ENCODE measurements around the gene HLCS. TPM values are rescaled to one million over a fixed set of nuclear protein-coding genes. Genes with fewer than 3 reads are reported as not detected.

Gene HLCS
- total and polyA plus RNA-seq, 10 of the 15 experiments (the other 5 are each of a cell fraction or from before 2014, with no cell fraction given) = 1.5 to 12.7 (median 9.6) TPM

DNA sequence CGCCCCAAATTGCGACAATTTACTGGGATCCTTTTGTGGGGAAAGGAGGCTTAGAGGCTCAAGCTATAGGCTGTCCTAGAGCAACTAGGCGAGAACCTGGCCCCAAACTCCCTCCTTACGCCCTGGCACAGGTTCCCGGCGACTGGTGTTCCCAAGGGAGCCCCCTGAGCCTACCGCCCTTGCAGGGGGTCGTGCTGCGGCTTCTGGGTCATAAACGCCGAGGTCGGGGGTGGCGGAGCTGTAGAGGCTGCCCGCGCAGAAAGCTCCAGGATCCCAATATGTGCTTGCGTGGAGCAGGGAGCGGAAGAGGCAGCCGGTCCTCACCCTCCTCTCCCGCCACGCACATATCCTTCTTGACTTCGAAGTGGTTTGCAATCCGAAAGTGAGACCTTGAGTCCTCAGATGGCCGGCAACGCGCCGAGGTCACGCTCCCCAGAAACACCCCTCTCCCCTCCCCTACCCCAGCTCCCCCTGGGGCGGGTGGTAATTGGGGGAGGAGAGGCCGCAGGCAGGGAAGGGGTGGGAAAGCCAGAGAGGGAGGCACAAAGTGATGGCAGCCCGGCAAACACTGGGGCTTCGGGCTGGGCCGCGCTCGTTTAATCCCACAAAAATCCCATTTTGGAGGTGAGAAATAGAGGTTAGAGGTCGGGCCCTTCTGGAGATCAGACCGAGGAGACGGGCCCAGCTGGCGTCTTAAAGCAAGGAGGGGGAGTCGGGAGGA is 261.4 kb downstream of the HLCS start (continued):
- TF ChIP-seq, protein P1, sequence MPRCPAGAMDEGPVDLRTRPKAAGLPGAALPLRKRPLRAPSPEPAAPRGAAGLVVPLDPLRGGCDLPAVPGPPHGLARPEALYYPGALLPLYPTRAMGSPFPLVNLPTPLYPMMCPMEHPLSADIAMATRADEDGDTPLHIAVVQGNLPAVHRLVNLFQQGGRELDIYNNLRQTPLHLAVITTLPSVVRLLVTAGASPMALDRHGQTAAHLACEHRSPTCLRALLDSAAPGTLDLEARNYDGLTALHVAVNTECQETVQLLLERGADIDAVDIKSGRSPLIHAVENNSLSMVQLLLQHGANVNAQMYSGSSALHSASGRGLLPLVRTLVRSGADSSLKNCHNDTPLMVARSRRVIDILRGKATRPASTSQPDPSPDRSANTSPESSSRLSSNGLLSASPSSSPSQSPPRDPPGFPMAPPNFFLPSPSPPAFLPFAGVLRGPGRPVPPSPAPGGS (IDR thresholded peaks at IDR 0.05; ENCODE audit: borderline replicate concordance, insufficient read depth, low read depth, low read length, poor library complexity, severe bottlenecking) = no peak
- TF ChIP-seq, protein P2, sequence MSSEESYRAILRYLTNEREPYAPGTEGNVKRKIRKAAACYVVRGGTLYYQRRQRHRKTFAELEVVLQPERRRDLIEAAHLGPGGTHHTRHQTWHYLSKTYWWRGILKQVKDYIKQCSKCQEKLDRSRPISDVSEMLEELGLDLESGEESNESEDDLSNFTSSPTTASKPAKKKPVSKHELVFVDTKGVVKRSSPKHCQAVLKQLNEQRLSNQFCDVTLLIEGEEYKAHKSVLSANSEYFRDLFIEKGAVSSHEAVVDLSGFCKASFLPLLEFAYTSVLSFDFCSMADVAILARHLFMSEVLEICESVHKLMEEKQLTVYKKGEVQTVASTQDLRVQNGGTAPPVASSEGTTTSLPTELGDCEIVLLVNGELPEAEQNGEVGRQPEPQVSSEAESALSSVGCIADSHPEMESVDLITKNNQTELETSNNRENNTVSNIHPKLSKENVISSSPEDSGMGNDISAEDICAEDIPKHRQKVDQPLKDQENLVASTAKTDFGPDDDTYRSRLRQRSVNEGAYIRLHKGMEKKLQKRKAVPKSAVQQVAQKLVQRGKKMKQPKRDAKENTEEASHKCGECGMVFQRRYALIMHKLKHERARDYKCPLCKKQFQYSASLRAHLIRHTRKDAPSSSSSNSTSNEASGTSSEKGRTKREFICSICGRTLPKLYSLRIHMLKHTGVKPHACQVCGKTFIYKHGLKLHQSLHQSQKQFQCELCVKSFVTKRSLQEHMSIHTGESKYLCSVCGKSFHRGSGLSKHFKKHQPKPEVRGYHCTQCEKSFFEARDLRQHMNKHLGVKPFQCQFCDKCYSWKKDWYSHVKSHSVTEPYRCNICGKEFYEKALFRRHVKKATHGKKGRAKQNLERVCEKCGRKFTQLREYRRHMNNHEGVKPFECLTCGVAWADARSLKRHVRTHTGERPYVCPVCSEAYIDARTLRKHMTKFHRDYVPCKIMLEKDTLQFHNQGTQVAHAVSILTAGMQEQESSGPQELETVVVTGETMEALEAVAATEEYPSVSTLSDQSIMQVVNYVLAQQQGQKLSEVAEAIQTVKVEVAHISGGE (CRISPR knock-in tag; IDR thresholded peaks at IDR 0.05) = no peak
- no peak for TF ChIP-seq STAT3 (IDR thresholded peaks at IDR 0.05; ENCODE audit: low read depth, low read length)

DNA sequence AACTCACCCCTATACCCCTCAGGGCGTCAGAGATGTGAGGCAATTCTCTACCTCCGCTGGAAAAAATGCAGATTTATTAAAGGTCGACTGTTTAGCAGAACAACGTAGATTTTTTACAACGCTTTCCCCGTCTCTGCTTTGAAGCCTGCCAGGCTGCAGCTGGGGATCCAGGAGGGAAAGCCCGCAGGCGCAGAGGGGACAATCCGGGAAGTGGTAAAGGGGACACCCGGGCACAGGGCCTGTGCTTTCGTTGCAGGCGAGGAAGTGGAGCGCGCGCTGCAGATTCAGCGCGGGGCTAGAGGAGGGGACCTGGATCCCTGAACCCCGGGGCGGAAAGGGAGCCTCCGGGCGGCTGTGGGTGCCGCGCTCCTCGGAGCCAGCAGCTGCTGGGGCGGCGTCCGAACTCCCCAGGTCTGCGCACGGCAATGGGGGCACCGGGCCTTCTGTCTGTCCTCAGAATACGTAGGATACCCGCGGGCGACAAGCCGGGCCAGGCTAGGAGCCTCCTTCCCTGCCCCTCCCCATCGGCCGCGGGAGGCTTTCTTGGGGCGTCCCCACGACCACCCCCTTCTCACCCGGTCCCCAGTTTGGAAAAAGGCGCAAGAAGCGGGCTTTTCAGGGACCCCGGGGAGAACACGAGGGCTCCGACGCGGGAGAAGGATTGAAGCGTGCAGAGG is 262.1 kb downstream of the HLCS start:
- in situ Hi-C loops (cut with MboI) = no loop called here
- no peaks in the 10 kb centered on the region for H3K79me2 ChIP-seq (ENCODE audit: control insufficient read depth, insufficient read depth, low read length)
- CTCF ChIA-PET = no interaction called here
- TF ChIP-seq ZSCAN29 (IDR thresholded peaks at IDR 0.05) = no peak
- no peak for TF ChIP-seq ATF7 (IDR thresholded peaks at IDR 0.05; ENCODE audit: low read depth)
- no peak for TF ChIP-seq RBBP5 (conservative IDR thresholded peaks at IDR 0.05)
- TF ChIP-seq TAF1 (IDR thresholded peaks at IDR 0.05; ENCODE audit: borderline replicate concordance, low read depth, low read length) = no peak
- TF ChIP-seq, protein P3, sequence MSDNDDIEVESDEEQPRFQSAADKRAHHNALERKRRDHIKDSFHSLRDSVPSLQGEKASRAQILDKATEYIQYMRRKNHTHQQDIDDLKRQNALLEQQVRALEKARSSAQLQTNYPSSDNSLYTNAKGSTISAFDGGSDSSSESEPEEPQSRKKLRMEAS (IDR thresholded peaks at IDR 0.05; ENCODE audit: low read depth, low read length) = no peak
- TF ChIP-seq STAT1 (conservative IDR thresholded peaks at IDR 0.05) = no peak
- no peak for TF ChIP-seq POLR2AphosphoS5 (IDR thresholded peaks at IDR 0.05; ENCODE audit: low read length)
- no peak for TF ChIP-seq SRF (IDR thresholded peaks at IDR 0.05; ENCODE audit: low read depth in 2 of 2, low read length in 2 of 2)
- TF ChIP-seq, protein P4, sequence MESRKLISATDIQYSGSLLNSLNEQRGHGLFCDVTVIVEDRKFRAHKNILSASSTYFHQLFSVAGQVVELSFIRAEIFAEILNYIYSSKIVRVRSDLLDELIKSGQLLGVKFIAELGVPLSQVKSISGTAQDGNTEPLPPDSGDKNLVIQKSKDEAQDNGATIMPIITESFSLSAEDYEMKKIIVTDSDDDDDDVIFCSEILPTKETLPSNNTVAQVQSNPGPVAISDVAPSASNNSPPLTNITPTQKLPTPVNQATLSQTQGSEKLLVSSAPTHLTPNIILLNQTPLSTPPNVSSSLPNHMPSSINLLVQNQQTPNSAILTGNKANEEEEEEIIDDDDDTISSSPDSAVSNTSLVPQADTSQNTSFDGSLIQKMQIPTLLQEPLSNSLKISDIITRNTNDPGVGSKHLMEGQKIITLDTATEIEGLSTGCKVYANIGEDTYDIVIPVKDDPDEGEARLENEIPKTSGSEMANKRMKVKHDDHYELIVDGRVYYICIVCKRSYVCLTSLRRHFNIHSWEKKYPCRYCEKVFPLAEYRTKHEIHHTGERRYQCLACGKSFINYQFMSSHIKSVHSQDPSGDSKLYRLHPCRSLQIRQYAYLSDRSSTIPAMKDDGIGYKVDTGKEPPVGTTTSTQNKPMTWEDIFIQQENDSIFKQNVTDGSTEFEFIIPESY (IDR thresholded peaks at IDR 0.05) = no peak

More for the DNA sequence above, 262.1 kb downstream of the HLCS start:
- H3K9ac ChIP-seq (ENCODE audit: control insufficient read depth, insufficient read depth, low read length) = no peak overlapping the region
- FAIRE-seq = no peak
- H4K20me1 ChIP-seq (ENCODE audit: control insufficient read depth, insufficient read depth) = no peaks in the 10 kb centered on the region
- RAD21 ChIA-PET (ENCODE audit: unreplicated experiment) = no interaction called here
- SMC1A ChIA-PET (ENCODE audit: uncharacterized antibody, unreplicated experiment) = no interaction called here
- no peak overlapping the region for H2AFZ ChIP-seq (ENCODE audit: control insufficient read depth, low read depth, low read length)
- POLR2A ChIA-PET = no interaction called here
- no peak for ATAC-seq
- H3K9me3 ChIP-seq (replicated peaks; ENCODE audit: control insufficient read depth, insufficient read depth, low read length) = no peaks in the 10 kb centered on the region
- intact Hi-C loops (cut with micrococcal nuclease; ENCODE audit: unreplicated experiment) = no loop called here
- no peaks in the 10 kb centered on the region for H3K36me3 ChIP-seq (ENCODE audit: control insufficient read depth in 2 of 2, insufficient read depth in 2 of 2, low read length in 1 of 2)
- no peak overlapping the region for H3K4me3 ChIP-seq
- H3K4me2 ChIP-seq (ENCODE audit: control insufficient read depth, insufficient read depth) = no peak overlapping the region
- H3K27me3 ChIP-seq (replicated peaks in 1 of 2; ENCODE audit: control insufficient read depth in 2 of 2, insufficient read depth in 2 of 2, low read length in 1 of 2) = peaks cover 28 to 45% of the 10 kb centered on the region in 2 experiments
- no peaks in the 10 kb centered on the region for H3K4me1 ChIP-seq (ENCODE audit: control insufficient read depth, insufficient read depth, low read length)
- H3K27ac ChIP-seq (ENCODE audit: control insufficient read depth, insufficient read depth) = no peak overlapping the region
- 28% methylated on average over 41 of the region's 49 CpGs for WGBS (ENCODE audit: insufficient coverage, insufficient replicate concordance, low lambda C conversion rate, missing lambda C conversion rate)
- DNase-seq (ENCODE audit: low read depth, low spot score) = no peak
- BruUV-seq (replicated peaks) = no TSS peak

All from GM12878 (cell line).